Loucy (cell line): Measurements from ENCODE around the gene BACH2.

Experiments
- H2AFZ ChIP-seq: fragments of 200-600 bp; sonication (generic); 2 replicates; pipeline ENCODE4 v1.6.0; 2016; ENCODE audit warnings: antibody characterized with exemption, mild to moderate bottlenecking, low read length, moderate library complexity
- H3F3A ChIP-seq: fragments of 200-600 bp; 2 replicates; pipeline ENCODE4 v1.6.0; 2016; ENCODE audit warnings: antibody characterized with exemption, low read depth, mild to moderate bottlenecking
- H3K27me3 ChIP-seq: fragments of 200-600 bp; sonication (generic); 2 replicates; pipeline ENCODE4 v1.6.1; 2014; ENCODE audit warnings: low read length, mild to moderate bottlenecking; ENCODE audit not compliant: insufficient read depth, poor library complexity, severe bottlenecking
- H3K36me3 ChIP-seq: fragments of 200-600 bp; sonication (generic); 2 replicates; pipeline ENCODE4 v1.6.1; 2016; ENCODE audit warnings: low read length; ENCODE audit not compliant: insufficient read depth
- H3K4me1 ChIP-seq: fragments of 200-600 bp; sonication (generic); 2 replicates; pipeline ENCODE4 v1.5.1; 2014; ENCODE audit warnings: low read length, mild to moderate bottlenecking; ENCODE audit not compliant: insufficient read depth, poor library complexity, severe bottlenecking
- H3K4me2 ChIP-seq: fragments of 200-600 bp; sonication (generic); 2 replicates; pipeline ENCODE4 v1.6.0; 2014; ENCODE audit warnings: antibody characterized with exemption, low read length, low read depth, mild to moderate bottlenecking; ENCODE audit not compliant: poor library complexity, severe bottlenecking
- H3K4me3 ChIP-seq: fragments of 200-600 bp; sonication (generic); 2 replicates; pipeline ENCODE4 v1.5.1; 2014; ENCODE audit warnings: low read length, mild to moderate bottlenecking, mixed read lengths; ENCODE audit not compliant: poor library complexity, severe bottlenecking
- H3K79me2 ChIP-seq: fragments of 200-600 bp; sonication (generic); 2 replicates; pipeline ENCODE4 v1.6.1; 2014; ENCODE audit warnings: low read length; ENCODE audit not compliant: insufficient read depth
- H3K9ac ChIP-seq: fragments of 200-600 bp; sonication (generic); 2 replicates; pipeline ENCODE4 v1.6.0; 2014; ENCODE audit warnings: mild to moderate bottlenecking, low read depth, low read length, moderate library complexity; ENCODE audit not compliant: poor library complexity, severe bottlenecking
- H3K9me2 ChIP-seq: fragments of 200-600 bp; sonication (generic); replicated peaks from 2 replicates; pipeline ENCODE4 v1.6.1; 2016; ENCODE audit warnings: low read depth, low read length, mixed read lengths
- H3K9me3 ChIP-seq: fragments of 200-600 bp; sonication (generic); 2 replicates; pipeline ENCODE4 v1.6.1; 2014; ENCODE audit warnings: mild to moderate bottlenecking, antibody characterized with exemption, low read length, low read depth; ENCODE audit not compliant: insufficient read depth
- H4K20me1 ChIP-seq: fragments of 200-600 bp; sonication (generic); 2 replicates; pipeline ENCODE4 v1.6.0; 2014; ENCODE audit warnings: antibody characterized with exemption, low read length, mild to moderate bottlenecking; ENCODE audit not compliant: insufficient read depth, poor library complexity, severe bottlenecking
- EZH2phosphoT487 ChIP-seq: fragments of 200-600 bp; IDR thresholded peaks from 2 replicates; pipeline ENCODE4 v1.6.1; 2018; ENCODE audit warnings: antibody characterized with exemption, mild to moderate bottlenecking, moderate library complexity, borderline replicate concordance
- TF ChIP-seq, protein P1 (sequence below): fragments of 200-600 bp; sonication (generic); conservative IDR thresholded peaks from 2 replicates; pipeline ENCODE4 v1.5.1; 2014; ENCODE audit warnings: mild to moderate bottlenecking, antibody characterized with exemption, low read length

BACH2 gene

GRCh38 chr6:90146921-90147649 is 149.6 kb downstream of the BACH2 start:
- no peaks in the 10 kb centered on the region for H3K9me3 ChIP-seq
- peaks cover 57% of the 10 kb centered on the region; the same call in 1 of the 2 replicates for H3K79me2 ChIP-seq
- no peaks in the 10 kb centered on the region for H3F3A ChIP-seq
- H3K9me2 ChIP-seq: no peaks in the 10 kb centered on the region
- no peak overlapping the region for H3K4me3 ChIP-seq
- no peak for TF ChIP-seq EZH2phosphoT487
- TF ChIP-seq, protein P1, sequence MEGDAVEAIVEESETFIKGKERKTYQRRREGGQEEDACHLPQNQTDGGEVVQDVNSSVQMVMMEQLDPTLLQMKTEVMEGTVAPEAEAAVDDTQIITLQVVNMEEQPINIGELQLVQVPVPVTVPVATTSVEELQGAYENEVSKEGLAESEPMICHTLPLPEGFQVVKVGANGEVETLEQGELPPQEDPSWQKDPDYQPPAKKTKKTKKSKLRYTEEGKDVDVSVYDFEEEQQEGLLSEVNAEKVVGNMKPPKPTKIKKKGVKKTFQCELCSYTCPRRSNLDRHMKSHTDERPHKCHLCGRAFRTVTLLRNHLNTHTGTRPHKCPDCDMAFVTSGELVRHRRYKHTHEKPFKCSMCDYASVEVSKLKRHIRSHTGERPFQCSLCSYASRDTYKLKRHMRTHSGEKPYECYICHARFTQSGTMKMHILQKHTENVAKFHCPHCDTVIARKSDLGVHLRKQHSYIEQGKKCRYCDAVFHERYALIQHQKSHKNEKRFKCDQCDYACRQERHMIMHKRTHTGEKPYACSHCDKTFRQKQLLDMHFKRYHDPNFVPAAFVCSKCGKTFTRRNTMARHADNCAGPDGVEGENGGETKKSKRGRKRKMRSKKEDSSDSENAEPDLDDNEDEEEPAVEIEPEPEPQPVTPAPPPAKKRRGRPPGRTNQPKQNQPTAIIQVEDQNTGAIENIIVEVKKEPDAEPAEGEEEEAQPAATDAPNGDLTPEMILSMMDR: no peak
- H2AFZ ChIP-seq: no peak overlapping the region
- H3K4me2 ChIP-seq: no peak overlapping the region
- H3K9ac ChIP-seq: no peak overlapping the region
- H3K4me1 ChIP-seq: peaks cover 9% of the 10 kb centered on the region
- H4K20me1 ChIP-seq: no peaks in the 10 kb centered on the region
- no peaks in the 10 kb centered on the region for H3K27me3 ChIP-seq
- peaks cover 7% of the 10 kb centered on the region; the same call in 1 of the 2 replicates for H3K36me3 ChIP-seq

GRCh38 chr6:90146024-90146423 is 150.6 kb downstream of the BACH2 start:
- H4K20me1 ChIP-seq: no peaks in the 10 kb centered on the region
- H3K36me3 ChIP-seq: peaks cover 7% of the 10 kb centered on the region; the same call in 1 of the 2 replicates
- H3K4me2 ChIP-seq: no peak overlapping the region
- H3K9me3 ChIP-seq: no peaks in the 10 kb centered on the region
- no peaks in the 10 kb centered on the region for H3F3A ChIP-seq
- H3K4me3 ChIP-seq: no peak overlapping the region
- no peaks in the 10 kb centered on the region for H3K9me2 ChIP-seq
- no peak overlapping the region for H2AFZ ChIP-seq
- peaks cover 49% of the 10 kb centered on the region; the same call in 1 of the 2 replicates for H3K79me2 ChIP-seq
- no peak for TF ChIP-seq EZH2phosphoT487
- TF ChIP-seq, protein P1: no peak
- H3K4me1 ChIP-seq: peaks cover 9% of the 10 kb centered on the region
- H3K27me3 ChIP-seq: no peaks in the 10 kb centered on the region
- no peak overlapping the region for H3K9ac ChIP-seq

- Histone ChIP-seq H2AFZ (no peak overlapping the region), H3K9ac (no peak overlapping the region), H3K36me3 (peaks cover 7% of the 10 kb centered on the region; the same call in 1 of the 2 replicates), H3K4me2 (no peak overlapping the region), H3F3A (no peaks in the 10 kb centered on the region), H3K4me1 (peaks cover 9% of the 10 kb centered on the region), H3K4me3 (no peak overlapping the region), H4K20me1 (no peaks in the 10 kb centered on the region), H3K9me3 (no peaks in the 10 kb centered on the region), H3K27me3 (no peaks in the 10 kb centered on the region), H3K79me2 (peaks cover 44% of the 10 kb centered on the region; the same call in 1 of the 2 replicates), H3K9me2 (no peaks in the 10 kb centered on the region)
- TF ChIP-seq, protein P1: no peak
- TF ChIP-seq EZH2phosphoT487: no peak
Measured at GRCh38 chr6:90144928-90145555, 151.6 kb downstream of the BACH2 start.
